H9 (cell line): ENCODE measurements around the gene VPREB3. TPM values are rescaled to one million over a fixed set of nuclear protein-coding genes. Genes with fewer than 3 reads are reported as not detected.
A peak's percentile ranks its signal among the peaks of the same experiment; 100 is the strongest.

Experiments used
- DNase-seq: peaks from one replicate; pipeline ENCODE4 v3.0.0-alpha.2; 2017
- H2AFZ ChIP-seq: one replicate; pipeline ENCODE4 v1.6.1; 2013; ENCODE audit warnings: mild to moderate bottlenecking, low read length, control low read depth, moderate library complexity
- H2AK5ac ChIP-seq: 2 replicates; pipeline ENCODE4 v1.6.1; 2013; ENCODE audit warnings: low read length, control low read depth, mixed read lengths; ENCODE audit not compliant: insufficient read length
- H2BK120ac ChIP-seq: one replicate; pipeline ENCODE4 v1.6.1; 2013; ENCODE audit warnings: low read depth, mild to moderate bottlenecking, low read length, control low read depth, inconsistent platforms; ENCODE audit not compliant: poor library complexity, severe bottlenecking
- H2BK12ac ChIP-seq: 2 replicates; pipeline ENCODE4 v1.6.1; 2013; ENCODE audit warnings: low read length, control low read depth, mixed read lengths, low read depth; ENCODE audit not compliant: insufficient read length
- H2BK15ac ChIP-seq: 2 replicates; pipeline ENCODE4 v1.6.1; 2013; ENCODE audit warnings: low read depth, low read length, control low read depth
- H2BK20ac ChIP-seq: one replicate; pipeline ENCODE4 v1.6.1; 2013; ENCODE audit warnings: low read depth, mild to moderate bottlenecking, low read length, control low read depth, inconsistent platforms; ENCODE audit not compliant: poor library complexity, severe bottlenecking
- H2BK5ac ChIP-seq: 2 replicates; pipeline ENCODE4 v1.6.1; 2013; ENCODE audit warnings: low read length, control low read depth, mixed read lengths; ENCODE audit not compliant: insufficient read length
- H3K14ac ChIP-seq: 2 replicates; pipeline ENCODE4 v1.6.1; 2013; ENCODE audit warnings: low read length, control low read depth; ENCODE audit not compliant: insufficient read depth
- H3K18ac ChIP-seq: 2 replicates; pipeline ENCODE4 v1.6.1; 2013; ENCODE audit warnings: low read depth, mild to moderate bottlenecking, mixed read lengths, low read length, control low read depth; ENCODE audit not compliant: insufficient read length
- H3K23ac ChIP-seq: 2 replicates; pipeline ENCODE4 v1.6.1; 2013; ENCODE audit warnings: low read length, control low read depth, mixed read lengths, low read depth; ENCODE audit not compliant: insufficient read length
- H3K23me2 ChIP-seq: 2 replicates; pipeline ENCODE4 v1.6.1; 2013; ENCODE audit warnings: low read depth, mild to moderate bottlenecking, mixed read lengths, low read length, control low read depth; ENCODE audit not compliant: insufficient read length, poor library complexity, severe bottlenecking
- H3K27ac ChIP-seq: 2 replicates; pipeline ENCODE4 v1.5.1; 2013; ENCODE audit warnings: low read length, control low read depth, mixed read lengths, low read depth; ENCODE audit not compliant: insufficient read length
- H3K27me3 ChIP-seq: 2 replicates; pipeline ENCODE4 v1.6.1; 2013; ENCODE audit warnings: low read length, control low read depth, inconsistent platforms; ENCODE audit not compliant: insufficient read depth
- H3K4ac ChIP-seq: 2 replicates; pipeline ENCODE4 v1.6.1; 2013; ENCODE audit warnings: low read depth, mild to moderate bottlenecking, control low read depth, inconsistent platforms, low read length, moderate library complexity
- H3K4me1 ChIP-seq: 2 replicates; pipeline ENCODE4 v1.6.1; 2013; ENCODE audit warnings: low read length, control low read depth, inconsistent platforms; ENCODE audit not compliant: insufficient read depth
- H3K4me2 ChIP-seq: 2 replicates; pipeline ENCODE4 v1.6.1; 2013; ENCODE audit warnings: low read length, control low read depth, mixed read lengths; ENCODE audit not compliant: insufficient read length, insufficient read depth
- H3K56ac ChIP-seq: 2 replicates; pipeline ENCODE4 v1.6.1; 2013; ENCODE audit warnings: low read depth, mild to moderate bottlenecking, mixed read lengths, low read length, control low read depth; ENCODE audit not compliant: insufficient read length
- H3K79me1 ChIP-seq: 2 replicates; pipeline ENCODE4 v1.6.1; 2013; ENCODE audit warnings: low read depth, mild to moderate bottlenecking, moderate library complexity, low read length, control low read depth, inconsistent platforms; ENCODE audit not compliant: insufficient read depth, poor library complexity, severe bottlenecking
- H3K79me2 ChIP-seq: 2 replicates; pipeline ENCODE4 v1.6.1; 2013; ENCODE audit warnings: low read length, control low read depth, inconsistent platforms; ENCODE audit not compliant: insufficient read depth
- H3K9ac ChIP-seq: 2 replicates; pipeline ENCODE4 v1.6.1; 2013; ENCODE audit warnings: low read length, control low read depth, mixed read lengths; ENCODE audit not compliant: insufficient read length; ENCODE audit errors: extremely low read depth
- H3K9me3 ChIP-seq: one replicate; pipeline ENCODE4 v1.6.1; 2013; ENCODE audit warnings: low read depth, low read length, inconsistent platforms; ENCODE audit not compliant: control insufficient read depth
- H3T11ph ChIP-seq: one replicate; pipeline ENCODE4 v1.6.1; 2013; ENCODE audit warnings: mild to moderate bottlenecking, low read length, control low read depth, inconsistent platforms
- H4K20me1 ChIP-seq: one replicate; pipeline ENCODE4 v1.6.1; 2013; ENCODE audit not compliant: control insufficient read depth, insufficient read length, insufficient read depth
- H4K5ac ChIP-seq: 2 replicates; pipeline ENCODE4 v1.6.1; 2013; ENCODE audit warnings: low read depth, mild to moderate bottlenecking, mixed read lengths, low read length, control low read depth; ENCODE audit not compliant: insufficient read length
- H4K8ac ChIP-seq: replicated peaks from 2 replicates; pipeline ENCODE4 v1.6.1; 2013; ENCODE audit warnings: low read length, control low read depth, mixed read lengths, low read depth; ENCODE audit not compliant: insufficient read length
- H4K91ac ChIP-seq: 2 replicates; pipeline ENCODE4 v1.6.1; 2013; ENCODE audit warnings: low read depth, mild to moderate bottlenecking, moderate library complexity, mixed read lengths, low read length, control low read depth; ENCODE audit not compliant: insufficient read length
- H3K27ac Mint-ChIP-seq, 3 experiments: 2 replicates in 2 of 3; 3 replicates in 1 of 3; pipeline ENCODE4 v1.8.0; 2020 to 2021; ENCODE audit warnings: mixed read lengths in 3 of 3, mild to moderate bottlenecking in 1 of 3, moderate library complexity in 1 of 3
- H3K27me3 Mint-ChIP-seq: 2 replicates; pipeline ENCODE4 v1.8.0; 2021; ENCODE audit warnings: low read depth, mild to moderate bottlenecking, moderate library complexity, mixed read lengths
- H3K36me3 Mint-ChIP-seq, 3 experiments: 2 replicates in 2 of 3; 3 replicates in 1 of 3; pipeline ENCODE4 v1.8.0; 2020 to 2021; ENCODE audit warnings: low read depth in 3 of 3, mixed read lengths in 3 of 3; ENCODE audit not compliant: insufficient read depth in 1 of 3
- H3K4me1 Mint-ChIP-seq, 2 experiments: 2 replicates each; pipeline ENCODE4 v1.8.0; 2020; ENCODE audit warnings: mixed read lengths in 2 of 2
- H3K4me3 Mint-ChIP-seq, 2 experiments: 2 replicates in 1 of 2; 3 replicates in 1 of 2; pipeline ENCODE4 v1.8.0; 2020 to 2021; ENCODE audit warnings: mild to moderate bottlenecking in 2 of 2, mixed read lengths in 2 of 2, moderate library complexity in 1 of 2
- H3K9me3 Mint-ChIP-seq, 2 experiments: 2 replicates in 1 of 2; 3 replicates in 1 of 2; pipeline ENCODE4 v1.8.0; 2020; ENCODE audit warnings: mild to moderate bottlenecking in 2 of 2, mixed read lengths in 2 of 2, moderate library complexity in 1 of 2
- CTCF ChIP-seq: fragments of 200-600 bp; sonication (generic); conservative IDR thresholded peaks from 3 replicates; pipeline ENCODE4 v1.8.0; 2021; ENCODE audit warnings: antibody characterized with exemption, mild to moderate bottlenecking
- WGBS: extraction: QIAGEN DNeasy Blood & Tissue Kit; methylation state at CpG from one replicate; pipeline ENCODE4 v1.1.7; 2013; ENCODE audit warnings: missing lambda C conversion rate, low lambda C conversion rate, mixed read lengths; ENCODE audit not compliant: insufficient read length; ENCODE audit errors: extremely low coverage; 5-methylcytosine and 5-hydroxymethylcytosine counted together
- total RNA-seq: library from RNA; stranded (reverse); gene quantifications from 2 replicates; pipeline ENCODE4 v1.2.1, GENCODE V29; 2021

The VPREB3 gene
- total RNA-seq, 1 experiment from 2014 or later = 0.50 TPM

- Histone ChIP-seq H3K23ac (no peak overlapping the region), H2AFZ (no peak overlapping the region), H4K91ac (no peak overlapping the region), H3K4me1 (no peaks in the 10 kb centered on the region), H4K5ac (no peak overlapping the region), H3K9me3 (no peaks in the 10 kb centered on the region), H4K8ac (no peak overlapping the region), H3K9ac (no peak overlapping the region), H3K27ac (no peak overlapping the region), H3K79me2 (no peaks in the 10 kb centered on the region), H3K56ac (no peak overlapping the region), H2BK120ac (no peak overlapping the region), H3K14ac (no peak overlapping the region), H2BK15ac (no peak overlapping the region), H2BK20ac (no peak overlapping the region), H3K18ac (no peak overlapping the region), H3K23me2 (peaks cover 3% of the 10 kb centered on the region), H2AK5ac (no peak overlapping the region), H2BK12ac (no peak overlapping the region), H3K4ac (no peak overlapping the region), H3K79me1 (no peaks in the 10 kb centered on the region), H4K20me1 (no peaks in the 10 kb centered on the region), H3T11ph (no peak overlapping the region), H3K4me2 (no peak overlapping the region), H2BK5ac (no peak overlapping the region), H3K27me3 (no peaks in the 10 kb centered on the region)
- peaks cover 18 to 41% (median 35%) of the 10 kb centered on the region in 3 experiments for H3K36me3 Mint-ChIP-seq
- H3K4me3 Mint-ChIP-seq = peak overlapping the region; percentile 46 to 74; a peak in 4 of 5 replicates
- DNase-seq = no peak
- no peaks in the 10 kb centered on the region for H3K27me3 Mint-ChIP-seq
- H3K27ac Mint-ChIP-seq = no peak overlapping the region
- no peak for TF ChIP-seq CTCF
- peaks cover 0 to 6% of the 10 kb centered on the region in 2 experiments; a peak in 2 of 4 replicates for H3K4me1 Mint-ChIP-seq
- no CpG with 5 or more reads among the region's 23 CpGs for WGBS
- no peaks in the 10 kb centered on the region; a peak in 1 of 5 replicates for H3K9me3 Mint-ChIP-seq
Measured at GRCh38 chr22:23714596-23715578, 39.3 kb downstream of the VPREB3 start.
